Caco-2 (cell line): ENCODE data around the gene ITPR1. TPM values are rescaled to one million over a fixed set of nuclear protein-coding genes. Genes with fewer than 3 reads are reported as not detected.

Experiments used
- BruUV-seq: library from RNA; stranded (reverse); fragments of 400-500 nt; replicated peaks from 2 replicates; lab custom pipeline; 2021; lab: Mats Ljungman, UMichigan
- CTCF ChIA-PET: fragments of 300-600 bp; sonication (Branson Sonifier 250); formaldehyde crosslinking; loops from one replicate; lab custom pipeline; 2022; ENCODE audit warnings: antibody characterized with exemption; lab: Charles Lee
- POLR2A ChIA-PET: fragments of 300-600 bp; sonication (Branson Sonifier 250); formaldehyde crosslinking; loops from one replicate; lab custom pipeline; 2022; ENCODE audit warnings: antibody characterized with exemption; lab: Charles Lee
- DNase-seq, 2 experiments: peaks; one replicate each; pipeline versions ENCODE4 v3.0.0 to v3.0.0-alpha.2; 2020 to 2022
- H3K27me3 ChIP-seq: replicated peaks from 2 replicates; pipeline ENCODE4 v1.6.0; 2011; ENCODE audit warnings: low read length; ENCODE audit not compliant: control insufficient read depth, insufficient read depth
- H3K36me3 ChIP-seq: 2 replicates; pipeline ENCODE4 v1.5.1; 2011; ENCODE audit warnings: low read length; ENCODE audit not compliant: control insufficient read depth, insufficient read depth
- H3K4me1 ChIP-seq: fragments of 250-450 bp; sonication (Bioruptor Pico); 2 replicates; pipeline ENCODE4 v1.5.1; 2020; ENCODE audit warnings: mild to moderate bottlenecking
- H3K4me3 ChIP-seq: 2 replicates; pipeline ENCODE4 v1.5.1; 2011; ENCODE audit warnings: low read depth, mild to moderate bottlenecking, control low read depth, low read length
- H3K9me3 ChIP-seq: fragments of 250-450 bp; sonication (Bioruptor Pico); 2 replicates; pipeline ENCODE4 v1.5.1; 2020; ENCODE audit warnings: mild to moderate bottlenecking, moderate library complexity
- H3K27ac Mint-ChIP-seq: one replicate; pipeline ENCODE4 v1.8.0; 2022; ENCODE audit warnings: mixed read lengths; ENCODE audit not compliant: unreplicated experiment
- H3K27me3 Mint-ChIP-seq: one replicate; pipeline ENCODE4 v1.8.0; 2022; ENCODE audit warnings: mixed read lengths; ENCODE audit not compliant: insufficient read depth, unreplicated experiment
- H3K36me3 Mint-ChIP-seq: one replicate; pipeline ENCODE4 v1.8.0; 2022; ENCODE audit warnings: mild to moderate bottlenecking, mixed read lengths; ENCODE audit not compliant: insufficient read depth, unreplicated experiment
- H3K4me1 Mint-ChIP-seq: one replicate; pipeline ENCODE4 v1.8.0; 2022; ENCODE audit warnings: low read depth, mixed read lengths; ENCODE audit not compliant: unreplicated experiment
- H3K4me3 Mint-ChIP-seq: one replicate; pipeline ENCODE4 v1.8.0; 2022; ENCODE audit warnings: mild to moderate bottlenecking, moderate library complexity, mixed read lengths; ENCODE audit not compliant: unreplicated experiment
- H3K9me3 Mint-ChIP-seq: one replicate; pipeline ENCODE4 v1.8.0; 2022; ENCODE audit warnings: mixed read lengths; ENCODE audit not compliant: unreplicated experiment
- intact Hi-C: fragments of 100-400 bp; cut with micrococcal nuclease; formaldehyde crosslinking; loops from one replicate; pipeline ENCODE4 v1.10.0; 2022; ENCODE audit not compliant: unreplicated experiment
- total RNA-seq: library from RNA; stranded (reverse); gene quantifications from 2 replicates; pipeline ENCODE4 v1.2.3, GENCODE V29; 2022
- TF ChIP-seq, protein P1 (sequence below), 2 experiments: fragments of 200-600 bp in 1 of 2; IDR thresholded peaks; 1 replicate in 1 of 2; 2 replicates in 1 of 2; pipeline versions ENCODE4 v1.5.1 to v1.8.0; 2011 to 2022; ENCODE audit warnings: antibody characterized with exemption in 1 of 2, control low read depth in 1 of 2, inconsistent platforms in 1 of 2, low read depth in 1 of 2, low read length in 1 of 2, mild to moderate bottlenecking in 1 of 2, moderate library complexity in 1 of 2; ENCODE audit not compliant: insufficient read depth in 1 of 2, severe bottlenecking in 1 of 2, unreplicated experiment in 1 of 2

The ITPR1 gene
- total RNA-seq, 1 experiment from 2014 or later: 10.4 TPM

DNA sequence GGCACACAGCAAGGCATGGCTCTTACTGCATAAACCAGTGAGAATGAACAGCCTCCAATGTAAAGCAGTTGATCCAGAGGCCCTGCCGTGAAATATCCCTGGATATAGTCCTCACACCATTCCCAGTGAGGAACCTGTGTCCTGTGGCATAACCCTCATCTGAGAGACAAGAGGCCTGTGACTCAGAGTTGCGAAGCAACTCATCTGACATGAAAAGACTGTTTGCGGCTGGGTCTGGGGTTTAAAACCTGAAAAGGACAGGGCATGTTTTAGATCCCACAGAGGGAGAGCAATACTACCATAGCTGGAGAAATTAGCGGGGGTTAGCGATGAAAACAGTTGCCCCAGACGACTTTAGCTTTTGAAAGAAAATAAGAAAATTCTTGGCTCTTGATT, 320.8 kb downstream of the ITPR1 start:
- Mint-ChIP-seq H3K27ac (no peak overlapping the region), H3K9me3 (peaks cover 12% of the 10 kb centered on the region), H3K36me3 (peaks cover 4% of the 10 kb centered on the region), H3K27me3 (no peaks in the 10 kb centered on the region), H3K4me3 (no peak overlapping the region), H3K4me1 (no peaks in the 10 kb centered on the region)
- Histone ChIP-seq H3K36me3 (no peaks in the 10 kb centered on the region), H3K4me1 (peaks cover 4% of the 10 kb centered on the region; the same call in 1 of the 2 replicates), H3K9me3 (no peaks in the 10 kb centered on the region), H3K4me3 (no peak overlapping the region), H3K27me3 (no peaks in the 10 kb centered on the region)
- intact Hi-C loops: no loop called here
- no peak for DNase-seq
- BruUV-seq: no TSS peak
- CTCF ChIA-PET: no interaction called here
- TF ChIP-seq, protein P1, sequence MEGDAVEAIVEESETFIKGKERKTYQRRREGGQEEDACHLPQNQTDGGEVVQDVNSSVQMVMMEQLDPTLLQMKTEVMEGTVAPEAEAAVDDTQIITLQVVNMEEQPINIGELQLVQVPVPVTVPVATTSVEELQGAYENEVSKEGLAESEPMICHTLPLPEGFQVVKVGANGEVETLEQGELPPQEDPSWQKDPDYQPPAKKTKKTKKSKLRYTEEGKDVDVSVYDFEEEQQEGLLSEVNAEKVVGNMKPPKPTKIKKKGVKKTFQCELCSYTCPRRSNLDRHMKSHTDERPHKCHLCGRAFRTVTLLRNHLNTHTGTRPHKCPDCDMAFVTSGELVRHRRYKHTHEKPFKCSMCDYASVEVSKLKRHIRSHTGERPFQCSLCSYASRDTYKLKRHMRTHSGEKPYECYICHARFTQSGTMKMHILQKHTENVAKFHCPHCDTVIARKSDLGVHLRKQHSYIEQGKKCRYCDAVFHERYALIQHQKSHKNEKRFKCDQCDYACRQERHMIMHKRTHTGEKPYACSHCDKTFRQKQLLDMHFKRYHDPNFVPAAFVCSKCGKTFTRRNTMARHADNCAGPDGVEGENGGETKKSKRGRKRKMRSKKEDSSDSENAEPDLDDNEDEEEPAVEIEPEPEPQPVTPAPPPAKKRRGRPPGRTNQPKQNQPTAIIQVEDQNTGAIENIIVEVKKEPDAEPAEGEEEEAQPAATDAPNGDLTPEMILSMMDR (IDR thresholded peaks at IDR 0.05; ENCODE audit: insufficient read depth in 1 of 2, low read depth in 1 of 2, low read length in 1 of 2, severe bottlenecking in 1 of 2, unreplicated experiment in 1 of 2): no peak
- POLR2A ChIA-PET: interaction anchor here (0.6 kb wide), 1 partner anchor 23 kb away, joined by 9 read pairs; no protein-coding TSS in a partner anchor

DNA sequence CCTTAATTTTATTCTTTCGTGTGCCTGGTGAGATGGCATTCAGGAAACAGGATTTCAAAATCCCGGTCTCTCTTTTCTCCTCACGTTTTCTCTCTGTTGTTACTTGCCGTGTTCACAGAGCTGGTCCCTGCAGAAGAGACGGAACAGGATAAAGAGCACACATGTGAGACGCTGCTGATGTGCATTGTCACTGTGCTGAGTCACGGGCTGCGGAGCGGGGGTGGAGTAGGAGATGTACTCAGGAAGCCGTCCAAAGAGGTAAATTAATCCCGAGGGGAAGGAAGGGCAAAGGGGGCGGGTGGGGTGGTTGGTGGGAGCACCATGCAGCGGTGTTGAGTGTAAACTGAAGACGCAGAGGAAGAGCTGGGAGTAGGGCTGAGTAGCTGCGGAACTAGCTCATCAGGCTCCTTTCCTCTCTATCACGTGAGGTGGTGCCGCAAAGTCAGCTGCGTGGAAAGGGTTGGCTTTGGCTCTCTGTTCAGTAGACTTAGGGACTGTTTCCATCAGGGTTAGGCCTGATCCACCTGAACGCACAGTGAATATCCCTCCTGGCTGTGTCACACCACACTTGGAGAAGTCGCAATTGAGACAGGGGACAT, 321.3 kb downstream of the ITPR1 start:
- Mint-ChIP-seq H3K27me3 (no peaks in the 10 kb centered on the region), H3K4me1 (no peaks in the 10 kb centered on the region), H3K36me3 (peaks cover 4% of the 10 kb centered on the region), H3K27ac (no peak overlapping the region), H3K4me3 (no peak overlapping the region), H3K9me3 (peaks cover 12% of the 10 kb centered on the region)
- no peak overlapping the region for H3K4me3 ChIP-seq
- no peak for DNase-seq
- no peaks in the 10 kb centered on the region for H3K27me3 ChIP-seq
- ChIA-PET POLR2A (interaction anchor here (0.6 kb wide), 1 partner anchor 22 kb away, joined by 9 read pairs; no protein-coding TSS in a partner anchor), CTCF (no interaction called here)
- no peaks in the 10 kb centered on the region for H3K9me3 ChIP-seq
- BruUV-seq: no TSS peak
- H3K36me3 ChIP-seq: no peaks in the 10 kb centered on the region
- TF ChIP-seq, protein P1 (IDR thresholded peaks at IDR 0.05; ENCODE audit: insufficient read depth in 1 of 2, low read depth in 1 of 2, low read length in 1 of 2, severe bottlenecking in 1 of 2, unreplicated experiment in 1 of 2): no peak
- H3K4me1 ChIP-seq: no peaks in the 10 kb centered on the region
- intact Hi-C loops: no loop called here

DNA sequence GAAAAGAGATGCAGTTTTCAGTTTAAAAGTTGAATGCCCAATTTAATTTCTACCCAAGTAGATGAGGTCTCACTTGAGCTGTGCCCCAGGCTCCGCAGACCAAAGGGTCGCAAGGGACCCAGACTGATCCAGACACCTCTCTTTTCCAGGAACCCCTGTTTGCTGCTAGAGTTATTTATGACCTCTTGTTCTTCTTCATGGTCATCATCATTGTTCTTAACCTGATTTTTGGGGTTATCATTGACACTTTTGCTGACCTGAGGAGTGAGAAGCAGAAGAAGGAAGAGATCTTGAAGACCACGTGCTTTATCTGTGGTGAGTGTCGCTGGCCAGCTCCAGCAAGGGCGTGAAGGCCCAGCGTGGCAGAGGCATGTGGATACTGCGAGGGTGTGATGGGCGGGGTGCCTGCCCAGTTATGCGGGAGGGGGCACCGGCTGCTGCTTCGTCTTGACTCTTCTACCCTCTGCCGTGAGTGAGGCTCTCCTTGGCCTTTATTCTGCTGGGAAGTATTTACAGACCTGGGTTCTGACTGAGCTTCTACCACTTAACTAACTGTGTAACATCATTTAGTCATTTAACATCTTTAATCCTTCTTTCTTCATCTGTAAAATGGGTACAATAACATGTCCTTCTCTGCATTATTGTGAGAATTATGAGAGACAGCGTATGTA, 321.9 kb downstream of the ITPR1 start:
- CTCF ChIA-PET: no interaction called here

More for the DNA sequence above, 321.9 kb downstream of the ITPR1 start:
- POLR2A ChIA-PET: no interaction called here
- H3K36me3 ChIP-seq: no peaks in the 10 kb centered on the region
- DNase-seq: no peak
- H3K9me3 ChIP-seq: no peaks in the 10 kb centered on the region
- H3K4me1 ChIP-seq: no peaks in the 10 kb centered on the region
- Mint-ChIP-seq H3K9me3 (peaks cover 12% of the 10 kb centered on the region), H3K36me3 (peaks cover 4% of the 10 kb centered on the region), H3K4me3 (no peak overlapping the region), H3K27me3 (no peaks in the 10 kb centered on the region), H3K27ac (no peak overlapping the region), H3K4me1 (no peaks in the 10 kb centered on the region)
- H3K27me3 ChIP-seq: no peaks in the 10 kb centered on the region
- no peak overlapping the region for H3K4me3 ChIP-seq
- intact Hi-C loops: no loop called here
- TF ChIP-seq, protein P1 (IDR thresholded peaks at IDR 0.05; ENCODE audit: insufficient read depth in 1 of 2, low read depth in 1 of 2, low read length in 1 of 2, severe bottlenecking in 1 of 2, unreplicated experiment in 1 of 2): no peak
- BruUV-seq: no TSS peak
